Tongue (tissue), 2 donors: ENCODE results near the gene PRM2. TPM values are rescaled to one million over a fixed set of nuclear protein-coding genes. Genes with fewer than 3 reads are reported as not detected.

Source experiments
- DNase-seq: peaks from one replicate; pipeline ENCODE4 v3.0.0-alpha.2; 2015
- total RNA-seq: library from RNA; depleted of rRNA; stranded (reverse); fragments of >200 nt; gene quantifications from one replicate; pipeline ENCODE4 v1.2.3, GENCODE V29; 2014

Gene PRM2
- total RNA-seq, 1 donor from 2014 or later = not detected

DNA sequence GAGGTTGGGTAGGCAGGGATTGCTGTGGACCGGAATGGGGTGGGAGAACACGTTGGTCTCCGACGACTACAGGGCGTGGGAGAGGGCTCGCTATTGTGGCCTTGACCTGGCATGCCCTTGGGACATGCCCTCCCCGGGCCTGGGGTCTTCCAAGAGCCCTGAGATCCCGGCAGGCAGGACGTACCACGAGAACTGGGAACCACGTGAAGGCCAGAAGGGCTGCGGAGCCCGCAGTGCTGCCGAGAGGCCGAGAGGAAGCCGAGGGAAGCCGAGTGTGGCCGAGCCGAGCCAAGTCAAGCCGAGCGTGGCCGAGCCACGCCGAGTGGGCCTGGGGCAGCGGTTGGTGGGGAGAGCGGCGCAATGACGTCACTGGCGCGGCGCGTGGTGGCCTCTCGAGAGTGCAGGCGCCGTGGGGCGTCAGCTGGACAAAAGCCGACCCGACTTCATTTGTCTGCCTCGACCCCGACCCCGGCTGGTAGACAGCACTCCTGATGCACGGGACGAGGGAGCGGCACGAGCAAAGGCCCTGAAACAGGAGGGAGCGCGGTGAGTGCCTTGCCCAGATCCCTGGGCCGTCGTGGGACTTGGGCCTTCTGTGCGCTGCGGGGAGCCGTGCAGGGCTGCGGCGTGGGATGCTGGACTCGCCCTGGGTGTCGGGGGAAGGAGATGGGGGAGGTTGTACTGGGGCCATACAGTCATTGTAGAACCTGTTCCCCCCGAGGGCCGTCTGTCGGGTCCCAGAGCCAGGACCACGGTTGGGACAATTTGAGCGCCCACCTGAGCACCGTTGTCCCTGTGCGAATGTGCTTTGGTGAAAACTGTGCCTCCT lies 26.8 kb downstream of the PRM2 start:
- no peak for DNase-seq

DNA sequence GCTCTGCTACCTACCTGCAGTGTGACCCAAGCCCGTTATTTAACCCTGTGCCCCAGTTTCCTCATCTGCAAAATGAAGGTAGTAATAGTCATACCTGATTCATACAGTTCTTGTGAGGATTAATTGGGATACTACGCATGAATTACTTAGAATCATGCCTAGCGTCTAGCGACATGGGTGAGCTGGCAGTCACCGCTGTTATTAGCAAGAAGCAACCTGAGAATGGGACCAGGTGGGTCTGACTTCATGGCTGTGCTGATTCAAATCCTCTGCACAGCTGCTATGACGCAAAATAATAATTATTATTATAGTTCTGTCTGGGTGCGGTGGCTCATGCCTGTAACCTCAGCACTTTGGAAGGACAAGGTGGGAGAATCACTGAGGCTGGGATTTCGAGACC lies 28.1 kb downstream of the PRM2 start:
- no peak for DNase-seq

DNA sequence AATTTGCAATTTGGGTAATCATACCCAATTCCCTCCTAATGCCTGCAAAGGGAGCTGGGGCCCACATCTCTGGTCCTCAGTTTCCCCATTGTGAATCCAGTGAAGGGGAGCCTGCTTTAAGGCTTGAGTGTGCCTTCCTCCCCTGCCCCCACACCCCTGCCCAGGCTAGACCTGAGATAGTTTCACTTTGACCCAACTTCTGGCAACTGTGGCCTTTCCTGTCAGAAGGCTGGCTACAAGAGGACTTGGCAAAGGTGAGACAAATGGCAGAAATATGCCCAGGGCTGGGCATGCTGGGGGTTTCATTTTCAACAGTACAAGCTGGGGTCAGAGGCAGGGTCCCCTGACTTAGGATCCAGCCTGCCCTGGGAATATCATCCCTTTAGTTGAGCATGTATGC lies 30.3 kb downstream of the PRM2 start:
- no peak for DNase-seq

DNA sequence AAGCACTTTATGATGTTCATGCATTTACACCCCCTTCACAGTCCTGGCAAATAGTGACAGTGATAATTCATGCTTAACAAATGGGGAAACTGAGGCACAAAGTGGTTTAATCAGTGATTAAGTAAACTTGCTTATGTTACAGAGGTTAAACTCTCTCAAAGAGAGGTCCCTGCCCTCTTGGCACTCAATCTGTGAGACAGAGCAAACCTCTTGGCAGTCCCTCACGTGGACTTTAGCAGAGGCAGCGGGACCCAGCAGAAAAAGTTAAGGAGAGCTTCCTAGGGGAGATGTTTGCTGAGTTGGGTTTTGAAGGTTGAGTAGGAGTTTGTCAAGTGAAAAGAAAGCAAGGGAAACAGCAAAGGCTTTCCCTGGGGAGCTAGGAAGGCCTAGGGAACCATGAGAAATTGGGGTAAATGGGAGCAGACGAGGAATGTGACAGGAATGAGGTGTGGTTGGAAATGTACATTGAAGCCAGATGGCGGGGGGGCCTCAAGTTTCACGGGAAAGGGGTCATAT lies 31.0 kb downstream of the PRM2 start:
- no peak for DNase-seq

DNA sequence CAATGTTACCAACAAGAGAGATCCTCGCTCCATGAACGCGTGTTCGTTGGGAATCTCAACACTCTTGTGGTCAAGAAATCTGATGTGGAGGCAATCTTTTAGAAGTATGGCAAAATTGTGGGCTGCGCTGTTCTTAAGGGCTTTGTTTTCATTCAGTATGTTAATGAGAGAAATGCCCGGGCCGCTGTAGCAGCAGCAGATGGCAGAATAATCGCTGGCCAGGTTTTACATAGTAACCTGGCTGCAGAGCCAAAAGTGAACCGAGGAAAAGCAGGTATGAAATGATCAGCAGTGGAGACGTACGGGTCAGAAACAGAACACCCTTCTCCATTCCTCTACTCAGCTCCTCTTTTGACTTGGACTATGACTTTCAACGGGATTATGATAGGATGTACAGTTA lies 33.6 kb downstream of the PRM2 start:
- no peak for DNase-seq

DNA sequence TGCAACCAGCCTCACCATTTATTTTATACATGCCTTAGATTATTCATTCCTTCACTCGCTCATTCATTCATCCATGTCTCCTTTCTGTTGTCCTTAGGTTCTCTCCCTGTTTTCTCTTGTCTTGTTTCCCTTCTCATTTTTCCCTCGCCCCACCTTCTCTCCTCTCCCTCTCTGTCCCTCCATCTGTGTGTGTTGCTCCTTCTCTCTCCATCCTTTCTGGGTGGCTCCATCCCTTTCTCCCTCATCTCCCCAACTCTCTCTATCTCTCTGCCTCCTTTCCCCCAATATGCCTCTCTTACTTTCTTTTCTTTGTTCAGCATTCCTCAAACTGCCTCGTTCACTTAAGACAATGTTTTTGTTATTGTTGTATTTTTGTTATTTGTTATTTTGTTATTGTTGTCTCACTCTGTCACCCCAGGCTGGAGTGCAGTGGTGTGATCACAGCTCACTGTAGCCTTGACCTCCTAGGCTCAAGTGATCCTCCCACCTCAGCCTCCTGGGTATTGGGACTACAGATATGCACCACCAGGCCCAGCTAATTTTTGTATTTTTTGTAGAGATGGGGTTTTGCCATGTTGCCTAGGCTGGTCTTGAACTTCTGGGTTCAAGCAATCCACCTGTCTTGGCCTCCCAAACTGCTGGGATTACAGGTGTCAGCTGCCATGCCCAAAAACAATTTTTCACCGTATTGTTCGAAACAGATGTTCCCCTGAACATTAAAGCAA lies 34.6 kb downstream of the PRM2 start:
- DNase-seq = no peak

DNA sequence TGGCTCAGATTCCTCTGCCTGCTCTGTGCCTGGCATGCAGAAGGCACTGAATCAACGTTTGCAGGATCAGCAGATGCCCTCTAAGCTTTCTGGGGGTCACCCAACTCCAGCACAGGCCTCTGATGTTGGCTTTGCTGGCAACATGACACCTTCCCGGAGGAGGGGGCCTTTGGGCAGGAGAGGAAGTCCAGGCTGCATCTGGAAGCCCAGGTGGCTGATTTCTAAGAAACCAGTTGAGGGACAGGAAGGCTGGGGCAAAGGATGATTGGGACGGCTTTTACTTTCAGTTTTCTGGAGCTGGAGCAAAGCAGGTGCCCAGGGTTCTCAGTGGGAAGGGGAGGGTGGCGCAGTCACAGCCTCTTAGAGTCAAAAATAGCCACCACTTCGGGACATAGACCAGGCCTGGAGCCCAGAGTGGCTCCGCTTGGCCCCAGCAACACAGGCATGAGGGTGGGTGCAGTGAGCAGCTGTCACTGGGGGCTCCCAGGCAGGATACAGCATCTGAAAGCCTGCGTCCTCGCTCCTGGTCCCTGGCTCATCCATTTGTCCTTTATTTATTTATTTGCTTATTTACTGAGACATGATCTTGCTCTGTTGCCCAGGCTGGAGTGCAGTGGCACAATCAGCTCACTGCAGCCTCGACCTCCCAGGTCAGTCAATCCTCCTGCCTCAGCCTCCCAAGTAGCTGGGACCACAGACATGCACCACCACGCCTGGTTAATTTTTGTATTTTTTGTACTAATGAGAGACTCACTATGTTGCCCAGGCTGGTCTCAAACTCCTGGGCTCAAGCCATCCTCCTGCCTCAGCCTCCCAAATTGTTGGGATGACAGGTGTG lies 35.4 kb downstream of the PRM2 start:
- DNase-seq = peak; percentile 74

DNA sequence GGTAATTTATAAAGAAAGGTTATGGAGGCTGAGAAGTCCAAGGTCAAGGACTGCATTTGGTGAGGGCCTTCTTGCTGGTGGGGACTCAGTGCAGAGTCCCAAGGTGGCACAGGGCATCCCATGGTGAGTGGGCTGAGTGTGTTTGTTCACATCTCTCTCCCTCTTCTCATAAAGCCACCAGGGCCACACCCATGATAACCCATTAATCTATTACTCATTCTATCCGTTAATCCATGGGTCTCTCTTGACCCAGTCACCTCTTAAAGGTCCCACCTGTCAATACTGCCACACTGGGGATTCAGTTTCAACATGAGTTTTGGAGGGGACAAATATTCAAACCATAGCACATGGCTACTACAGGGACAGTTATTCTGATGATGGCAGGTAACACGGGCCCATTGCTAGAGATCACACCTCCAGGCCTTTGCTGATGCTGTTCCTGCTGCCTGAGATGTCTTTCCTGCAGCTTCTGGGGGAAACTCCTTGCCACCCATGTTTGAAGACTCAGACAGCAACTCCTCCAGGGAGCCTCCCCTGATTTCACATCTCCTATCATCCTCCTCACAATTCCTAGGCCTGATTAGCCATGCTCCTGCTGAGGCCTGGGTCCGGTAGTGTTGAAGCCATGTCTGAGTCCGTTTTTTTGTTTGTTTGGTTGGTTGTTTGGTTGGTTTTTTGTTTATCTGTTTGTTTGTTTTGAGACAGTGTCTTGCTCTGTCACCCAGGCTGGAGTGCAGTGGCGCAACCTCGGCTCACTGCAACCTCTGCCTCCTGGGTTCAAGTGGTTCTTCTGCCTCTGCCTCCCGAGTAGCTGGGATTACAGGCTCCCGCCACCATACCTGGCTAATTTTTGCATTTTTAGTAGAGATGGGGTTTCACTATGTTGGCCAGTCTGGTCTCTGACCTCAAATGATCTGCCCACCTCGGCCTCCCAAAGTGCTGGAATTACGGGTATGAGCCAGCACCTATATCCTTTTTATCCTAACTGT lies 36.3 kb downstream of the PRM2 start:
- DNase-seq = no peak

DNA sequence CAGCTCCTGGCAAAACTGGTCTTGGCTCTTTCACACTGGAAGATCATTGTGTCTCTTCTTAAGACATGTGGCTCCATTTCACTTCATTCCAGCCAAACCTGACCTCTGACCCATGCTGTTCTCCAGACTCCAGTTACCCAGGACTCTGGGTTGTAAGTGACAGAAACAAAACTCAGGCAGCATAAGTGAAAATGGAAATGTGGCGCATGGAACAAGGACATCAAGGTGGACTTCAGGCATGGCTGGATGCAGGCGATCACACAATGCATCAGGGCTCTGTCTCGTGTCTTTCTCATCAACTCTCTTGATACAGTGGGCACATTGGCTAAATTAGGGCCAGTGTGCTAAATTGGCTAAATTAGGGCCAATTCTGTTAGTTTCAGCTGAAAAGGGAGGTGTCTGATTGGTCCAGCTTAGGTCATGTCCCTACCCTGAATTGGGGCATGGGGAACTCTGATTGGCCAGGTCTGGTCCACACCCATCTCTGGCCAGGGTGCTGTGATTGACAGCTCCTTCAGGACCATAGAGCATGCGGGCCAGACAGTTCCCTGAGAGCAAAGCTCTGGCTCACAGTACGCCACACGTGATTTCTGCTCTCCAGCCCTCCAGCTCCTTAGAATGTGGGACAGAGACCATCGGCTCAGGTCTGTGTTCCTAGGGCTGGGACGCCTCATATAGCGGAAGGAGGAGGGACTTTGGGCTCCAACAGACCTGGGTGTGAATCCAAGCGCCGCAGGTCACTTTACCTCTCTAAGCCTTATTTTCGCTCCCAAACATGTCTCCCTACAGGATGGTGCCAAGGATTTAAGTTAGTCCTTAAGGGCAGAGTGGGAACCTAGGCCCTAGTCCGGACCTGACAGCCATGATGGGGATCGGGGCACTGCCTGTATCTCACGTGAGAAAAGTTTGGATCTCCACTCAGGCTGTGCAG lies 37.7 kb downstream of the PRM2 start:
- DNase-seq = no peak

DNA sequence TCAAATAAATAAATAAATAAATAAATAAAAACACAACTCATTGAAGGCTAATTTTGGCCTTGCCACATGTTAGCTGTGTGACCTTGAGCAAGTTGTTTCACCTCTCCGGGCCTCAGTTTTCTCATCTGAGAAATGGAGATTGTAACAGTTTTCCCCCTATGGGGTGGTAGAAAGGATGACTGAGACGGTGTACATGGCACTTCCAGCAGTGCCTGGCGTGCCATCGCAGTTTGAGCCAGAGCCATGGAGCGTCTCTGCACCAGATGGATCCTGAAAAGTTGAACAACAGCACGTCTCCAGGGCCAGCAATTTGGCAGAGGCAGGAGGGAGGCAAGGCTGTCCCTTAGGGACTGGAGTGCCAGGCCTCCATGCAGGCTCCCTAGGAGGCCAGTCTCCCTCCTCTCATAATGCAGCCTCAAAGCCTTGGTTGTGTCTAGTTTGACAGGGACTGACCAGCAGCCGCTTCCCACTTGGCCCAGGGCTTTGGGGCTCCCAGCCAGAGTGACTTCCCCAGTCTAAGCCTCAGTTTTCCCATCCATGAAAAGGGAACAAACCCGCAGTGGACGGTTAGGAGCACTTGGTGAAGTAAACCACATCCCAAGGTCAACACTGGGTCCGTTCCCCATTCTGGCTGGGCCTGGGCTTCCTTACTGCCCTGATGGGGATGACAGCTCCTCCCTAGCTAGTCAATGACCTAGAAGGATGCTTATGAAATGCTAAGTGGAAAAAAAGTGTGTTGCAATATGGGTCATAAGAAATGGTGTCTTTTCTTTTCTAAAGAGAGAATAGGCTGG lies 39.6 kb downstream of the PRM2 start:
- no peak for DNase-seq

DNA sequence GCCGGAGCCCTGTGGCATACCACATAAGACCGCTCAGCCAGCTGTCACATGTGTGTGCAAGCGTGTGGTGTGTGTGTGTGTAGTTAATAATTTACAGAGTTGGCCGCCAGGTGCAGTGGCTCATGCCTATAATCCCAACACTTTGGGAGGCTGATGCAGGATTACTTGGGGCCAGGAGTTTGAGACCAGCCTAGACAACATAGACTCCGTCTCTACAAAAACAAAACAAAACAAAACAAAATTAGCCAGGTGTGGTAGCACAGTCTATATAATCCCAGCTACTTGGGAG lies 40.6 kb downstream of the PRM2 start:
- no peak for DNase-seq

DNA sequence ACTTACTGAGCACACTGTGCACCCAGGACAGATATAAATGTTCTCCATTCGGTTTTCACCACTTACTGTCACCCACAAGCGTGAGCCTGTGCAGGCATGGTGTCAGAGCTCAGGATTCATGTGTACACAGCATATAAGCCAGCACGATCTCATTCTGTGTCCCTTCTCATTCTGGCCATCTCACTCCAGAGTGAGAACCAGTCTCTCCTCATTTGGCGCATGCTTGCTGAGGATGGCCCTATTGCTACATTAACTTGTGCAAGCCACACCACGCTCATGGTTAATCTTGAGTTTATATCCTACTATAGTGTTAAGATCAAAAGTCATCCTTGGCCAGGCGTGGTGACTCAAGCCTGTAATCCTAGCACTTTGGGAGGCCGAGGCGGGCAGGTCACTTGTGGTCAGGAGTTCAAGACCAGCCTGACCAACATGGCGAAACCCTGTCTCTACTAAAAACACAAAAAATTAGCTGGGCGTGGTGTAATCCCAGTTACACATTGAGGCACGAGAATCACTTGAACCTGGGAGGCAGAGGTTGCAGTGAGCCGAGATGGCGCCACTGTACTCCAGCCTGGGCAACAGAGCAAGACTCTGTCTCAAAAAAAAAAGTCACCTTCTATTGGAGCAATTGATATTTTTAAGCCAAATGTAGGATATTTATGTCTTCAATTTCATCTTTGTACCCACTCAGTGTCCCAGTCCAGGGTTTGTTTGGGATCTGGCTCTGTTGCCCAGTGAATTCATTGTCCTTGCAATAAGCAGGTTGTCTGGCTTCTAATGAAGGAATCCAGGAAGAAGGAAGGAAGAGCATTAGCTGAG lies 41.2 kb downstream of the PRM2 start:
- DNase-seq = no peak

DNA sequence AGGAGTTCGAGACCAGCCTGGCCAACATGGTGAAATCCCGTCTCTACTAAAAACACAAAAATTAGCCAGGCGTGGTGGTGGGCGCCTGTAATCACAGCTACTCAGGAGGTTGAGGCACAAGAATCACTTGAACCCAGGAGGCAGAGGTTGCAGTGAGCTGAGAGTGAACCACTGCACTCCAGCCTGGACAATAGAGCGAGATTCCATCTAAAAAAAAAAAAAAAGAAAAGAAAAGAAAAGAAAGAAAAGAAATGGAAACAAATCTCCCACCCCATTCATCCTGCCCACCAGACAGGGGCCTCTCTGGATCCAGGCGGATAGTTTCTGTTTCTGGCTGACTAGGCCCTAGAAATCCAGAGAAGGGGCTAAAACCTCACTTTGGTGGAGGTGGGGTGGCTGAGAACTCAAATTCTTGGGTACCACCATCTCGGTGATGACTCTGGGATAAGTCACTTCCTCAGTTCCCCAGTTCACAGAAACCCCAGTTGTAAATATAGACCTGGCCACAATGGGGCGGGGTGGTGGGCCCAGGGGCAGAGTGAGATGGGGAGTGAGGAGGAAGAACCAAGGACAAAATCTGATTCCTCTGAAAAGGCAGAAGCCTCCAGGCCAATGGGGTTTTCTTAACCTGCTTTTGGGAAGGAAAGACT lies 42.4 kb downstream of the PRM2 start:
- DNase-seq = no peak

DNA sequence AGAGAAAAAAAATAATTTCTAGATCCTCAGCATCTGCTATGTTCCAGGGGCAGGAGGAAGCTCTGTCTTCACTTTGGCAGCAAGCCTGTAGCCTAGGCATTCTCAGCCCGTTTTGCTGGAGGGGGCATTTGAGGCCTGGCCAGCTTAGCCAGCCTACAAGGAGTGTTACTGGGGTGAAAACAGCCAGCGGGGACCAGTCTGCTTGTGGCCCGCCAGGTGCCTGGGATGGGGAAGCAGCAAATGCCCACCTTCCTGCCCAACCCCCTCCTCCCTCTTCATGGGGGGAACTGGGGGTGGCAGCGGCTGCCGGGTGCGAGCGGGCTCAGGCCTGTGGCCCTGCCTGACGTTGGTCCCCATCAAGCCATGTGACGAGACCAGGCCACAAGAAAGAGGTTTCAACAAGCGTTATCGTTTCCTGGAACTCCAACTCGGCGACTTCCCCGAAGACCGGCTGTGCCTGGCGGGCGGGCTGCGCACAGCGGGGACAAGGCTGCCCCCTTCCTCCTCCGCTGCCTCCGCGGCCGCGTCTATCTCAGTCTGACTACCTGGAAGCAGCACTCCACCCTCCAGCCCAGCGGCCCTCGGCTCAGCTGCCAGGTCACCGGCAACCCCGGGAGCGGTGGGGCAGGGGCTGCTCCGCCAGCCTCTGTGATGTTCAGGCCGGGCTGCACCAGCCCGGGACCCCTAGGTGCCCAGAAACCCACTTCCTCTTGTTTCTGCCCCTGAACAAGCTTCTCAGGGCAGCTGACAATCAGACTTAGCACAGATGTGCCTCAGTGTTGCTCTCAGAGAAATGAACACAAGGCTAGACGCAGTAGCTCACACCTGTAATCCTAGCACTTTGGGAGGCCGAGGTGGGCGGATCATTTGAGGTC lies 43.2 kb downstream of the PRM2 start:
- DNase-seq = no peak

DNA sequence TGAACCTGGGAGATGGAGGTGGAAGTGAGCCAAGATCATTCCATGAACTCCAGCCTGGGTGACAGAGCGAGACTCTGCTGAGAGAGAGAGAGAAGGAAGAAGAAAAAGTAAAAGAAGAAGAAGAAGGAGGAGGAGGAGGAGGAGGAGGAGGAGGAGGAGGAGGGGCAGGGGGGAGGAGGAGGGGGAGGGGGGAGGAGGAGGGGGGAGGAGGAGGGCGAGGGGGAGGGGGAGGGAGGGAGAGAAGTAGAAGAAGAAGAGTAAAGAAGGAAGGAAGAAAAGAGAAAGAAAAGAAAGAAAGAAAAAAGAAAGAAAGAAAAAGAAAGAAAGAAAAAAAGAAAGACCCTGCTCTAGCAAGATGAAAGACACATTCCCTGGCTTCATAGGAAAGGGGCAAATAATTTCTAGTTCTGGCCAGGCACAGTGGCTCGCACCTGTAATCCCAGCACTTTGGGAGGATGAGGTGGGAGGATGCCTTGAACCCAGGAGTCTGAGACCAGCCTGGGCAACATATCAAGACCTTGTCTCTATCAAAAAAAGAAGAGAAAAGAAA lies 43.9 kb downstream of the PRM2 start:
- DNase-seq = no peak

DNA sequence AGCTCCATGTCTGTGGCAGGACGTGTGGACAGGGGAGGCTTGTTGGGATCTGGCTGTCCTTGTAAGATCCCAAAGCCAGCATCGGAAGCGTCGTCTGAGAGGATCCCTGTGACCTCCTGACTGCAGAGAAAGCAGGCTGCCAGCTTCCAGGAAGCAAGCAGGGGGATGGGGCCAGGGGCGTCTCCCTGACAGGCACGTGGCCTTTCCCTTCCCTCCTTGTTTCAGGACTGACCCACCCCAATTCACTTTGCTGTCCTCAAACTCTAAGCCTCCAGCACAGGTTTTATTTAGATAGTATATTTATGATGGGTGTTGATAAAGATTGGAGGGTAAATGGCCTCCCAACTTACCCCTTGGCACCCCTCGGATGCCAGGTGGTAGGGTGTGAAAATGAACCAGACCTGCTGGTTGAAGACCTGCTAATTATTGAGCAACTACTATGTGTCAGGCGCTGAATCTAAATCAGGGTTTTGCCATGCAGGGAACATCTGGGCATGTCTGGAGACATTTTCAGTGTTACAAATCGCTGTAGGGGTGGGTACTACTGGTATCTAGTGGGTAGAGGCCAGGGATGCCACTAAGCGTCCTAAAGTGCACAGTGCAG lies 44.8 kb downstream of the PRM2 start:
- no peak for DNase-seq
